ENCODE results near the gene CHRND.

CHRND gene

DNA sequence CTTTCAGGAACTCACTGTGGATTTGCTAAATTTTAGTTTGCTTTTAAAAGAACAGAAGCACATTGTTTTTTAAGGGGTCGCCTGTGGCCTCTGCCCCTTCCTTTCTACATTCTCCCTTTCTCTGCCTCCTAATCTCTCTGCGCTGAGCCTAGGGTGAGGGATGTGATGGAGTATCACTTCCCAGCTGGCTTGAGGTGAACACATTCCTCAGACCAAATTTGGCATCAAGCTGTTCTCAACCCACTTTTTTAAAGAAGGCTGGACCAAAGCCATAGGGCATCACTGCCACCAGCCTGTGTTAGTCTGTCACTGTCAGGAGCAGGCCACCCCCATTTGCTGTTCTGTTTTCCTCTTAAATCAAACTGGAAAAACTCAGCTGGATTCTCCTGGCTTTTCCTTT is 51.9 kb downstream of the CHRND start:
- DNase-seq: no peak

DNA sequence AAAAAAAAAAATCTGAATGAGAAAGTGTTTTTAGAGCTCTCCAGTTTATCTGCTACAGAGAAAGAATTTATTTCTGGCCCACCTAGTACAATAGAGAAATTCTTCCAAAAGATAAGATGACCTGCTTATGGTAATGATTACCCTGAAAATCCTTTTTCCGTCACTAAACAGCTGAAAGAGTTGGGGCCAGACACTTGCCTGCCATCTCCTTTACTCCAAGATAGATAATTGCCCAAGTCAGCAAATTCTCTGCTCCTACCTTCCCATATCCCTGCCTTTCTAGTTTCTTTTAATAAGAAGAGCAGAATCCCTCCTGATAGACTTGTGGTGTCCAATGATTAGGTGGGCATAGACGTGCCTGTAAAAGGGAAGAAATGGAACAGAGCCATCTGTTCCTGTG is 52.7 kb downstream of the CHRND start:
- DNase-seq: no peak

DNA sequence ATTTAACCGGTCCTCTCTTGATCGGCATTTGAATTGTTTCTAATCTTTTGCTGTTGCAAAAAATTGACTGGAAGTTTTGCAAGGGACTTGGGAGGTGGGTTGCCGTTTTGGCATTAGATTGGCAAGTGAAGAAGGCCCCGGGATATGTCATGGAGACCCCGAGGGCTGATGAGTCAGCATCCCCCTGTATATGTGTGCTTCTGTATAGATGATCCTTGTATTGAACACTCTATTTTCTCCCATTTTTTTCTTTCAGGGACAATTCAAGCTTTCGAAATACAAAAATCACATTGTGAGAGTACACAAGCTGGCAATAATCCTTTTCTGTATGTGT is 54.7 kb downstream of the CHRND start:
- DNase-seq: no peak

DNA sequence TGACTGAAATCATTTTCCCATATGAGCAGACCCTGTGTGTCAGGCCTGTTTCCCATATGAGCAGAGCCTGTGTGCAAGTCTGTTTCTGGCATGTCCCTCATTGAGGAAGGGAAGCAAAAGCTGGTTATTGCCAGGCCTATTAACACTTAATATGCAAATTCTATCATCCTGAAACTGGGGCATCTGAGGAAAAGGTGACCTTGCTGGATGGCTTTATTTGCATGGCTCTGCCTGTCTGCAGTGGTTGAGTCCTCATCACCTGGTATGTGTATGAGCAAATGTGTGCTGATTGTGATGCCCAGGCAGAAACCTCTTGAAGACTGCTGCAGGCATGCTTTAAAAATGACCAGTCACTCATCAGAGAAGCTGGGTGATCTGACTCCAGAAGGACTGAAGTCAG is 55.8 kb downstream of the CHRND start:
- no peak for DNase-seq

DNA sequence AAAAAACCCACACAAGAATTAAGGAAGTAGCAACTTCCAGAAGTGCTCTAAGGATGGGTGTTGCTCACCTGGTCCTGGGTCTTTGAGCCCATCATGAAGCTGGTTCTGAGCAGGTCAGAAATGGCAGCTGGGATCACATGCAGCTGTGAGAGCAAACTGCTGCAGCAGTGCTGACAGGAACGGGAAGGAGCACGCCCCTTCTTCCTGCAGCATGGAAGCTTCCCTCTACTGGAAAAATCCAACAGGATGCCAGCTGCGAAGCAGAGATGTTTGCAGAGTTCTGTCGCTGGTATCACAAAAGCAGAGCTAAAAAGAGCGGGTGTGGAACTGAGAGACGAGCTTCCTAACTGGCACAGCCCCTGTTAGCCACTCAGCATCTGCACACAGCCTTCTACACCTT is 58.3 kb downstream of the CHRND start:
- no peak for DNase-seq

Measured in 8988T (cell line).